Trophoblast cell (in vitro differentiated cells and primary cell): ENCODE measurements around the gene TALDO1.

ENCODE experiments used
- DNase-seq, 2 donors: peaks; one replicate each; pipeline ENCODE4 v3.0.0-alpha.2; 2016
- H2AFZ ChIP-seq: 2 replicates; pipeline ENCODE4 v1.6.1; 2013; ENCODE audit warnings: low read length, moderate library complexity, mild to moderate bottlenecking; ENCODE audit not compliant: insufficient read depth, poor library complexity
- H2AK5ac ChIP-seq: 2 replicates; pipeline ENCODE4 v1.6.1; 2013; ENCODE audit warnings: mild to moderate bottlenecking, low read length
- H2BK120ac ChIP-seq: 2 replicates; pipeline ENCODE4 v1.6.1; 2013; ENCODE audit warnings: low read length, mild to moderate bottlenecking, moderate library complexity; ENCODE audit not compliant: insufficient read depth, poor library complexity
- H2BK12ac ChIP-seq: 2 replicates; pipeline ENCODE4 v1.6.1; 2013; ENCODE audit warnings: mild to moderate bottlenecking, low read length, moderate library complexity
- H2BK5ac ChIP-seq: 2 replicates; pipeline ENCODE4 v1.6.1; 2013; ENCODE audit warnings: low read length, low read depth, moderate library complexity, mild to moderate bottlenecking; ENCODE audit not compliant: poor library complexity
- H3K14ac ChIP-seq: 2 replicates; pipeline ENCODE4 v1.6.1; 2013; ENCODE audit warnings: mild to moderate bottlenecking, low read length
- H3K18ac ChIP-seq: 2 replicates; pipeline ENCODE4 v1.6.1; 2013; ENCODE audit warnings: mild to moderate bottlenecking, low read length
- H3K23ac ChIP-seq: 2 replicates; pipeline ENCODE4 v1.6.1; 2013; ENCODE audit warnings: low read length
- H3K27ac ChIP-seq: 2 replicates; pipeline ENCODE4 v1.5.1; 2013; ENCODE audit warnings: low read depth, mild to moderate bottlenecking, inconsistent platforms, low read length, moderate library complexity
- H3K27me3 ChIP-seq: 2 replicates; pipeline ENCODE4 v1.6.1; 2013; ENCODE audit warnings: inconsistent platforms, mild to moderate bottlenecking, low read length, moderate library complexity; ENCODE audit not compliant: insufficient read depth
- H3K36me3 ChIP-seq, 2 experiments: 1 replicate in 1 of 2; 2 replicates in 1 of 2; pipeline ENCODE4 v1.6.1; 2013; ENCODE audit warnings: low read length in 2 of 2, mild to moderate bottlenecking in 2 of 2, moderate library complexity in 1 of 2; ENCODE audit not compliant: insufficient read depth in 2 of 2, control insufficient read depth in 1 of 2
- H3K4ac ChIP-seq: 2 replicates; pipeline ENCODE4 v1.6.1; 2013; ENCODE audit warnings: low read depth, mild to moderate bottlenecking, low read length, moderate library complexity
- H3K4me1 ChIP-seq, 2 experiments: 1 replicate in 1 of 2; 2 replicates in 1 of 2; pipeline ENCODE4 v1.6.1; 2013; ENCODE audit warnings: low read length in 2 of 2, mild to moderate bottlenecking in 2 of 2, moderate library complexity in 1 of 2; ENCODE audit not compliant: insufficient read depth in 2 of 2, control insufficient read depth in 1 of 2
- H3K4me2 ChIP-seq: 2 replicates; pipeline ENCODE4 v1.6.1; 2013; ENCODE audit warnings: inconsistent platforms, mild to moderate bottlenecking, low read length, moderate library complexity
- H3K4me3 ChIP-seq: 2 replicates; pipeline ENCODE4 v1.5.1; 2013; ENCODE audit warnings: mild to moderate bottlenecking, low read depth, low read length, inconsistent platforms
- H3K79me1 ChIP-seq: one replicate; pipeline ENCODE4 v1.6.1; 2013; ENCODE audit warnings: low read length
- H3K79me2 ChIP-seq: 2 replicates; pipeline ENCODE4 v1.6.1; 2013; ENCODE audit warnings: low read length, mild to moderate bottlenecking; ENCODE audit not compliant: control insufficient read depth, insufficient read depth, poor library complexity
- H3K9ac ChIP-seq: 2 replicates; pipeline ENCODE4 v1.6.1; 2013; ENCODE audit warnings: mild to moderate bottlenecking, low read length
- H3K9me3 ChIP-seq: 2 replicates; pipeline ENCODE4 v1.6.1; 2013; ENCODE audit warnings: low read depth, mild to moderate bottlenecking, control low read depth, inconsistent platforms, low read length; ENCODE audit not compliant: insufficient read depth
- H4K12ac ChIP-seq: 2 replicates; pipeline ENCODE4 v1.6.1; 2013; ENCODE audit warnings: low read depth, mild to moderate bottlenecking, low read length, moderate library complexity
- H4K8ac ChIP-seq: 2 replicates; pipeline ENCODE4 v1.6.1; 2013; ENCODE audit warnings: low read depth, mild to moderate bottlenecking, low read length, moderate library complexity
- H4K91ac ChIP-seq: one replicate; pipeline ENCODE4 v1.6.1; 2013; ENCODE audit warnings: low read depth, mild to moderate bottlenecking, low read length, moderate library complexity
- WGBS: extraction: QIAGEN DNeasy Blood & Tissue Kit; methylation state at CpG from one replicate; pipeline ENCODE4 v1.1.7; 2013; ENCODE audit warnings: missing lambda C conversion rate; ENCODE audit not compliant: insufficient read length, insufficient coverage; ENCODE audit errors: extremely low coverage; 5-methylcytosine and 5-hydroxymethylcytosine counted together

TALDO1 gene

DNA sequence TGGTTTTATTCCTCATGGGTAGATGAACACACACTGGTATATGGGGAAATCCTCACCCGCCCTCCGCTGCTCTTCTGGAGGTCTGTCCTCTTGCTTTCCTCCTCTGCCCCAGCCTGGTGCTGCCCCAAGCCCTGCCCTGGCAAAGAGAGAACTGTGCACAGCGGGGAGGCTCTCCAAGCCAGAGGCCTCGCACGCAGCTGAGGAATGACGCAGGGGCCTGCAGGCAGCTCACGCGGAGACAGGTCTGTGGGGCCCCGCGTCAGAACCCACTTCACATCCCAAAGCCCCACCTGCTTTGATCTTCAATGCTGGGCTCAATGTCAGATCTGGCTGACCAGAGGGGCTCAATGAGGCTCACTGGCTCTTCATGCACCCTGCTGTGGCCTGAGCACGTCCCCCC lies 20.0 kb downstream of the TALDO1 start:
- Histone ChIP-seq H3K4me1 (peaks cover 0 to 4% of the 10 kb centered on the region in 2 experiments), H3K27ac (no peak overlapping the region), H2AFZ (no peak overlapping the region), H3K4ac (no peak overlapping the region), H3K4me3 (no peak overlapping the region), H3K79me2 (no peaks in the 10 kb centered on the region), H3K9ac (no peak overlapping the region), H3K27me3 (no peaks in the 10 kb centered on the region), H2BK120ac (no peak overlapping the region), H3K23ac (no peak overlapping the region), H4K91ac (no peak overlapping the region), H4K12ac (no peak overlapping the region), H4K8ac (no peak overlapping the region), H3K36me3 (peaks cover 71 to 73% of the 10 kb centered on the region in 2 experiments), H3K9me3 (peaks cover 2% of the 10 kb centered on the region), H3K4me2 (no peak overlapping the region), H3K79me1 (no peaks in the 10 kb centered on the region), H3K18ac (no peak overlapping the region), H2BK12ac (no peak overlapping the region), H2AK5ac (no peak overlapping the region), H2BK5ac (no peak overlapping the region), H3K14ac (no peak overlapping the region)
- WGBS = no CpG with 5 or more reads among the region's 11 CpGs
- no peak for DNase-seq

GRCh38 chr11:769887-770641 lies 22.8 kb downstream of the TALDO1 start:
- Histone ChIP-seq H3K4me1 (peaks cover 1 to 16% of the 10 kb centered on the region in 2 experiments), H4K8ac (no peak overlapping the region), H3K4me3 (no peak overlapping the region), H3K23ac (no peak overlapping the region), H2BK120ac (no peak overlapping the region), H3K27me3 (no peaks in the 10 kb centered on the region), H2BK5ac (no peak overlapping the region), H4K91ac (no peak overlapping the region), H3K79me1 (no peaks in the 10 kb centered on the region), H3K79me2 (peaks cover 2% of the 10 kb centered on the region), H3K14ac (no peak overlapping the region), H3K36me3 (peaks cover 65 to 66% of the 10 kb centered on the region in 2 experiments), H3K4ac (no peak overlapping the region), H2BK12ac (no peak overlapping the region), H2AK5ac (no peak overlapping the region), H3K9me3 (peaks cover 2% of the 10 kb centered on the region), H3K18ac (no peak overlapping the region), H3K27ac (no peak overlapping the region), H4K12ac (no peak overlapping the region), H3K9ac (no peak overlapping the region), H2AFZ (no peak overlapping the region), H3K4me2 (no peak overlapping the region)
- no CpG with 5 or more reads among the region's 23 CpGs for WGBS
- DNase-seq = no peak

GRCh38 chr11:770642-771616 lies 23.7 kb downstream of the TALDO1 start:
- Histone ChIP-seq H3K79me2 (peaks cover 2% of the 10 kb centered on the region), H4K8ac (no peak overlapping the region), H3K27ac (no peak overlapping the region), H3K27me3 (no peaks in the 10 kb centered on the region), H2AFZ (no peak overlapping the region), H3K36me3 (peaks cover 57 to 58% of the 10 kb centered on the region in 2 experiments), H3K9ac (no peak overlapping the region), H4K12ac (no peak overlapping the region), H3K23ac (no peak overlapping the region), H2BK120ac (no peak overlapping the region), H3K4me2 (no peak overlapping the region), H2BK5ac (no peak overlapping the region), H3K4ac (no peak overlapping the region), H3K9me3 (peaks cover 2% of the 10 kb centered on the region), H3K14ac (no peak overlapping the region), H3K79me1 (no peaks in the 10 kb centered on the region), H2AK5ac (no peak overlapping the region), H3K4me1 (peaks cover 7 to 21% of the 10 kb centered on the region in 2 experiments), H3K18ac (no peak overlapping the region), H4K91ac (no peak overlapping the region), H2BK12ac (no peak overlapping the region), H3K4me3 (no peak overlapping the region)
- no CpG with 5 or more reads among the region's 32 CpGs for WGBS
- DNase-seq = no peak

GRCh38 chr11:771617-772204 lies 24.4 kb downstream of the TALDO1 start:
- H3K27ac ChIP-seq = no peak overlapping the region
- H2BK120ac ChIP-seq = no peak overlapping the region
- peaks cover 8% of the 10 kb centered on the region for H3K79me2 ChIP-seq
- no peak overlapping the region for H2BK5ac ChIP-seq
- no peak overlapping the region for H4K91ac ChIP-seq
- H3K14ac ChIP-seq = no peak overlapping the region
- no peak overlapping the region for H3K4me2 ChIP-seq
- H3K18ac ChIP-seq = no peak overlapping the region
- H3K4me3 ChIP-seq = no peak overlapping the region
- no peak overlapping the region for H4K12ac ChIP-seq
- WGBS = no CpG with 5 or more reads among the region's 15 CpGs
- peaks cover 4% of the 10 kb centered on the region for H3K79me1 ChIP-seq
- H3K36me3 ChIP-seq = peaks cover 51 to 53% of the 10 kb centered on the region in 2 experiments
- no peak for DNase-seq
- peaks cover 9 to 27% of the 10 kb centered on the region in 2 experiments for H3K4me1 ChIP-seq
- no peak overlapping the region for H4K8ac ChIP-seq
- H3K4ac ChIP-seq = no peak overlapping the region
- no peak overlapping the region for H3K23ac ChIP-seq
- H3K27me3 ChIP-seq = no peaks in the 10 kb centered on the region
- no peak overlapping the region for H2AFZ ChIP-seq
- H2BK12ac ChIP-seq = no peak overlapping the region
- H2AK5ac ChIP-seq = no peak overlapping the region
- no peak overlapping the region for H3K9ac ChIP-seq
- peaks cover 2% of the 10 kb centered on the region for H3K9me3 ChIP-seq
